Activated CD4-positive, CD25-positive, alpha-beta regulatory T cell (primary cell): Measurements from ENCODE around the gene FOXP1.
A peak's percentile ranks its signal among the peaks of the same experiment; 100 is the strongest.
"Not testable (repeated sequence)": the region's sequence is repeated elsewhere in the genome, so short reads cannot be mapped to it uniquely, and the experiment has no call there.

ENCODE experiments used
- DNase-seq, 4 experiments: peaks; one replicate each; lab custom pipeline; 2025; lab: John Stamatoyannopoulos, UW

Gene FOXP1

DNA sequence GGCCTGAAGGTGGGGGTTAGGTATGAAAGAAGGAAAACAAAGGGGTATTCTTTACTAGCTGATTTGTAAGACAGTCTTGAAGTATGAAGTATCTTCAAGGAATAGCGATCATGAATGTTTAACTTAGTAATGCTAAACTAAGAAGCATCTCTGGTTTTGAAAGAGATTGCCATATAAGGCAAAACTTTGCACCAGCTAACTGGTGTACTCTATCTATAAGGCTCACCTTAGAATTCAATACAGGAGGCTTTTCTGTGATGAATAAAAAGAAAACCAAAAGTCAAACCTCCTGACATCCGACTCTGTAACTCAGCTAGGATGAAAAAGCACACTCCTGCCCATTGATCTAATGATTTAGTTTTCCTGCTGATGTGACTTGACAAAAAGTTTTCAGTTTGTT is 54.7 kb downstream of the FOXP1 start:
- no peak for DNase-seq

DNA sequence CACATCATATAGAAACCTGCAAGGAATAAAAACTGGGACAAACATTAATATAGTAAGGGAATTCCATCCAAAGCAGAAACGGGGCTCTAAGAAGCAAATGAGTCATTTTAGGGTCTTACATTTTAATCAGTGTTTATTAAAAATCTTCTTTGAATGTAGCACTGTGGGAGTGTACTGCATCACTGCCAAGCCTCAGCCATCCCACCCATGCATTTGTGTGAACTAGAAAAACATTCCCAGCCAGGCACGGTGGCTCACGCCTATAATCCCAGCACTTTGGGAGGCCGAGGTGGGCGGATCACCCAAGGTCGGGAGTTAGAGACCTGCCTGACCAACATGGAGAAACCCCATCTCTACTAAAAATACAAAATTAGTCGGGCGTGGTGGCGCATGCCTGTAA is 57.1 kb downstream of the FOXP1 start:
- DNase-seq, result not testable (repeated sequence)

DNA sequence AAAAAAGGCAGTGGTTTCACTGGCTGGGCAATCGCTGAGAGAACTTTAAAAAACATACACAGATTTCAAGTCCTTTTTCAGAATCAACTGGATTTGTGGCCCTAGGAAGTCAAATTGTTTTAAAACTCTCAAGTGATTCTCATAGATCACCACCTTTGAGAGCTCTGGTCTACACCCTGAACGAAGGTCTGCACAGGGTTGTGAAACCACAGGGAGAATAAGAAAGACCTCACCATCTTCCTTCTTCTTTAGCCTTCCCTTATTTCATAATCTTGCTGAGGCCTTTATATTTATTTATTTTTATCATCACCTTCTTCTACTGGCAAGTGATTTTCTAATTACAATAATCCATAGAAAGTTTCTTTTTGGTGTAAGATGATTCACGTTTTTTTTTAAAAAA is 58.1 kb downstream of the FOXP1 start:
- no peak for DNase-seq

DNA sequence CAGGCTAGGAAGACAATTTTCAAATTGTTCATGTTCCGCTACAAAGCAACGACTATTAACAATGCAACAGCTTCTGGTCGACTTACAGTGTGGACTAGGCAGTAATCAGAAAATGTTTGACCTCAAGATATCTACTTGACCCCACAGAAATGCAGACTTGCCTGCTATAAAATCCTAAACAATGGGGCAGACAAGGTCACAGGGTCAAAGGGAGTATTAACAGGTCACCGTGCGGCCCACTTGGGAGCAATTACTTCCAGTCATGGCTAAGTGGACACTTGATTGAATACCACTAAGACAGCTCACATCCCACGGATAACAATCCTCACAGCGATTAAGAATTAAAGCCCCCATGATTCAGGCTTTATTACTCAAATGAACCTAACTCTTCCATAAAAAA is 58.9 kb downstream of the FOXP1 start:
- DNase-seq, result no peak

DNA sequence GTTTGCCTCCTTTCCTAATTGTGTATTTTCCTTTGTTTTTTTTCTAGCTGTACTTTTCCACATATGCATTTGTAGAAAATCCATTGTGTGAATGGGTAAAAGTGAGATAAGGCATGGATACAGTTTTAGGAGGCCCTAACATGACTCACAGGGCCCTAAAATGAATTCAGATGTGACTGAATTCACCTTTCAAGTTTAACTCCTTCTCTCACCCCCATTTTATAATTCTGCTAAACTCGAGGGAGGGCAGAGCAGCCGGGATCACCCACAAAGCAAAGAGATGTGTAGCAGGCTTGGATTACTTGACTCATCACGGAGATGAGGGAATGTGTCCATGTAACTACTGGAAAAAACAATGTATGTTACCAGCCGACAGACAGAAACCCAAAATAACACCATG is 59.9 kb downstream of the FOXP1 start:
- no peak for DNase-seq

DNA sequence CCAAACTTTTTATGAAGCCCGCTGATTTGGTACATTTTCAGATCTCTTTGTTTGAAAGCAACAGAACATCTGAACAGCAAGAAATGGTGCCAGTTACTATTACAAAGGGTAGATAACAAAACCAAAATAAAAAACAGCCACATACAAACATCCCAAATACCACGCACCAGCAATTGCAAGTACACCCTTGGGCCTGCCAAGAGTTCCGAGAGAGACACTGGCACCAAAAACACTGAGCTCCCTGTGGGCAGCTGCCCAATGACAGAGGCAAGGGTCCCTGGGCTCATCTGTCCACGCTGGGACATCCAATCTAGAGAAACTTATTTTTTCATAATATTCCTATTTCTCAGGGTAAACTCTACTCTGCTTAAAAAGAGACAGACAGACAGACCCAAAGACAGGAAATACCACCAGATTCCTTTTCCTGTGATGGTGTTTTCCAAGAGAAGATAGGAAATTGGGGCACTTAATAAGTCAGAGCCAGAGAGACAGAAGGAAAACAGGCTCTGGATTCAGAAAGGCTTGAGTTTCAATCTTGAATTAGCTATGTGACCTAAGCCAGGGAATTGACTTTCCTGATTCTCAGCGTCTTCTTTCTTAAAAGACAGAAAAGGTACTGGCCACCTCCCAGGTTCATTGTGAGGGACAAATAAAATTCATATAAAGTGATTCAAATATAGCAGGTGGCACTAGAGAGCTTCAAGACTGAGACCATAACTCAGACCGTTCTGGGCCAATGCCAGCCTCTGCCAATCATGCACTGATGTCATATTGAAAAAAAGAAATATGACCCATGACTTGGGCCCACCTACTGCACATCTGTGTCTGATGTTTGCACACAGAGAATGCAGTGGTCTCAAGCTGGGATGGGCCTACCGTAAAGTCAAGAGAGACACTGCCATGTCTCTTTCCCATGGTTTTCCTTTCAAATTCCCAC is 61.3 kb downstream of the FOXP1 start:
- DNase-seq, result no peak

DNA sequence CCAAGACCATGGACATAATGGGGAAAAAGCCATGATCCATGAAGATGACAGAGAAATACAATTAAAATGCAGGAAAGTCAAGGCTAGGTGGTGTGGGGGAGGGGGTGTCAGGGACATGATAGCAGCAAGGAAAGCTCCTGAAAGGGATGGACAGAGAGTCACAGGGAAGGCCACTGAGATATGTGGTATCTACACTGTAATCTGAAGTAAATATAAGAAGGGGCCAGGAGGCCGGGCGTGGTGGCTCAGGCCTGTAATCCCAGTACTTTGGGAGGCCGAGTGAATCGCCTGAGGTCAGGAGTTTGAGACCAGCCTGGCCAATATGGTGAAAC is 62.5 kb downstream of the FOXP1 start:
- no peak for DNase-seq

DNA sequence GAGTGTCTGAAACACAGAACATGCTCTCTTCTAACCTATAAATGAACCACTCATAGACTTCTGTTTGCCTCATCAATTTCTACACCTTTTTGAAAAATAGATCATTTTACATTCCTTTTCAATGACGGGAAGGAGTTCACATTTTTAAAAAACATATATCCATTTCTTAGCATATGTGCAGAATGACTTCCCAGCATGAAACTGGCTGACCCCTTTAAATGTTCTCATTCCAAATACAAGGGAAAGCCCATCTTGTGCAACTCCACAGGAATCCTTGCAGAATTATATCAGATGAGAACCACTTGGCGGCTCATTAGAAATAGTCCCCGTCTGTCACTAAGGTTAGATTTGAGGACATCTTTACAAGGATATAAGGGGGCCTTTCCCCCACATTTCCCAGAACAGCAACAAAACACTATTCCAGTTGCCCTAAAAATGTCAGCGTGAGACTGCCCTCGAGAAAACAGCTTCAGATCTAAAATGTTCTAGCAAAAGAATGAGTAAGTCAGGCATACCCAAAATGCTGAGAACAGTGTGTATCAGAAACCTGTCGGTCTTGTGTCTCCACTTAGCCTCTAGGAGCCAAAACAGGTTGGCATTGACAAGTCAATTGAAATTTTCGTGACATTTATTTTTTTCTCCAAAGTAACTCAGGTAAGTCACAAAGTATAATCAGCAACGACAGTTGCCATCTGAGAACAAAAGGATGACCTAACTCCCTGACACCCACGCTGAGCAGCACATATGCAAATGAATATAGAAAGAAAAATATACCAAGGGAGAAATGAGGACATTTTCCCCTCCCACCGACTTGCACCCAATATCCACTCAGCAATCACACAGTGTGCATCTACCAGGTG is 63.1 kb downstream of the FOXP1 start:
- no peak for DNase-seq

DNA sequence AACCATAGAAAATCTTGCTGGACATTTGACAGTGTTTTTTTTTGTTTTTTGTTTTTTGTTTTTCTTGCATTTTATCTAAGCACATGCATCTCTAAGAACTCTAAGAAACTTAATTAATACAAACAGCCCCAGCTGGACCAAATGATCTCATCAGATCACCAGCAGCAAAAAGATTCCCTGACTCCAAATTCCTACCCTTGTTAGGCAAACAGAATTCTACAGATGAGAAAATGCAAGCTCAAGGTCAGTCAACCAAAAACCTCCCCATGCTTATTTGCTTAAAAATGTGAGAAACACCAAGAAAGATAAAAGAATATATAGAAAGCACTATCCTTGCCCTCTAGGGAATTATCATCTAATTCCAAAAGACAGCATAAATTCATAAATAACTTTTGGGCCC is 65.4 kb downstream of the FOXP1 start:
- DNase-seq, result no peak

DNA sequence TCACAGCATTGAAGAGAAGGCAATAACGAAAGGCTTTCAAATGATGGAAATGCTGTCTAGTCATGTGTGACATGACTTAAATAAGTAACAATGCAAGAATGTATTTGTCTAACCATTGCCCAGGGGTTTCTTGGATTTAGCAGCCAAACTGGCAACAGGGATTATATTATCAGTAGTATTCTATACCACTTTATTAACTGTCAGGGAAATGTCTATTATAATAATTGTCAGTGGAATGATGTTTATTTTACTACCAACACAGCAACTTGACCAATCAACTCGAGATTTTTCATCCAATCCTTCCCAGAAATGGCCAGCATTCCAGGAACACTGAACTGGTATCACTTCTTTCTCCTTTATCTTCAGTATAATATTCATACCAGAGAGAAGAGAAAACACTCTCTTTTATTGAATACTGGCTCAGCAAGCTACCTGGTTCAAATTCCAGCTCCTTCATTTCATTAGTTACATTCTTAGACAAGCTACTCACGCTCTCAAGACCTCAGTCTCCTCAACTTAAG is 66.2 kb downstream of the FOXP1 start:
- DNase-seq, result no peak

DNA sequence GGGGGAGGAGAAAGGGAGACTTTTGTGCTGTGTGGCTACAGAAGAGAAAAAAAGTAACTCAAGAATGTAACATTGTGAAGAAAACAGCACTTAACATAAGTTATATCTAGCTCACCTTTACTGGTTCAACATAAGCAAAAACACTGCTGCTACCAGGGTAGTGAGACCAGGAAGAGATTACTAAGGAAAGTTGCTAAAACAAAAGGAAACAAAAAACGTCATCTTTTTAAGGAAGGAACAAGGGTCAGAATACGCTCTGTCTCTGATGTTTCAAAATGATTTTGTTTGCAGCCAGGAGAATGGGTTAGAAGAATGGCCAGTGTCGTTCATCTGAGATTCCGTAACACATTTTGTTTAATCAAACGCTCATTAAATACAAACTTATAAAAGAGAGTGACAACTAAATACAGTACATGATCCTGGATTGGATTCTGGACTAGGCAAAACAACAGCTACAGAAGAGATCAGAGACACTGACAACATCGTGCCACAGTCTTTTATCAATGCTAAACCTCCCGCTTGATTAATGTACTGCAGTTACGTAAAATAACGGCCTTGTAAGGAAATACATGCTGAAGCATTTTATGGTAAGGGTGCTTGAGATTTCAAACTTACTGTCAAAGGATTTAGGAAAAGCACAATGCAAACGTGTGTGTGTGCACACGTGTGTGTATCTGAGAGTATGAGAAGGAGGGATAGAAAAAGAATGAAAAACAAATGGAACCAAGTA is 67.7 kb downstream of the FOXP1 start:
- no peak for DNase-seq

DNA sequence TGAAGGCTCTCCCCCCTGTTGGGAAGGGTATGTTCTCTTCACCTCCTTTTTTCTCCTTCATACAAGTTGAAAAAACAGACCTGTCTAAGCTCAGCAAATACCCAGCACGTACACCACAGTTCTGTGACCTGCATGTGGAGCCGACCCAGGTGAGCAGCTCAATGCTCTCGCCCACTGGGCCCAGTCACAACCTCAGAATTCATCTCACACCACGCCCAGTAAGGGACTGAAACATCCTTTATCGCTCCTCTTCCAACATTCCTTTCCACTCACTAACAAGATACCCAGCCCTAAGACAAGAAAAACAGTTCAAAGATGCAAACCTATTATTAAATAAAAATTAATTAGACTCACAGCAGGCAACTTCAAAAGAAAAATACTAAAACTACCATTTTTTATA is 68.9 kb downstream of the FOXP1 start:
- DNase-seq, result no peak

DNA sequence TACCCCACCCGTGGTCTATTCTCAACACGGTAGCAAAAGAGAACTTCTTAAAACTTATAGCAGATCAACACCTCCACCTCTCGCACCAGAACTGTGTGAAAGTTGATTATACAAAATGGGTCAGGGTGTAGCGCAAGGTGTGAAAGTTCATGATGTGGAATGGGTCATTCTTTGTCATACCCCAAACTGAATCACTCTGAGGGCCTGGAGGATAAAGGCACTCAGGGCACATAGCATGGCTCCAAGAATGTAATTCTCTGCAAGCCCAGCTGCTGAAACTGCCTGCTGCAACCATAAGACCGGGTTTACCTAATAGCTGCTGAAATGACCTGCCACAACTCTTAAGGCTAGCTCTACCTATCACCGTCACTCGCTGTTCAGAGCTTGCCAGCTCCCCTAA is 70.0 kb downstream of the FOXP1 start:
- no peak for DNase-seq

DNA sequence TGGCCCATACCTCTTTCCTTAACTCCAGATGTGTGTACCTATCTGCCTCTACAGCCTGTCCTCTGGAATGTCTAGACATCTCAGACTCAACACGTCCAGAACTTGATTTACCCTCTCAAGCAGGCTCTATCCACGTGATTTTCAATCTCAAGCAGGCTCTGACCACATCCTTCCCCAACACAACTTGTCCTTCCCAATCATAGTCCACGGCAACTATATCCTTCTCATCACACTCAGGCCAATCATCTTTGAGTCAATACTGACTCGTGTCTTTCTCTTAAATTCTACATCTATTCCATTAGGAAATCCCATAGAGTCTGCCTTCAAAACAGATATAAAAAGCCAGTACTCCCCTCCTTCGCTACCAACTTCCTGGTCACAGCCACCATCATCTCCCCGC is 70.4 kb downstream of the FOXP1 start:
- DNase-seq, result no peak

DNA sequence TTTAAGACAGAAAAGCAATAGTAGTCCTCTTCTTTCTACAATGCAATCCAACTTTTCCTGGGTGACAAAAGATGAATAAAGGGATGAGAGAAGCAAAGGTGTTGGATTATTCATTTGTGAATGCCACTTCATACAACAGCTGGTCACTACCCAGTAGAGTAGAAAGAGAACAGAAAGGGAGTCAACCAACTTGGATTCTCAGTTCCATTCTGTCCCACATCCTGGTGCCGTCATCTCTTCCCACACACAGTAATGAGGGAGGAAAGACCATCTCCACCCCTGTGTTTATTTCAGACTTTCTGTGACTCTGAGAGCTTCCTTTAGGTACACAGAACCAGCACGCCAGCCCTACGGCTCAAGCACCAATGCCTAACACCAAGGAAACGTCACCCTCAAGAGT is 71.0 kb downstream of the FOXP1 start:
- no peak for DNase-seq

DNA sequence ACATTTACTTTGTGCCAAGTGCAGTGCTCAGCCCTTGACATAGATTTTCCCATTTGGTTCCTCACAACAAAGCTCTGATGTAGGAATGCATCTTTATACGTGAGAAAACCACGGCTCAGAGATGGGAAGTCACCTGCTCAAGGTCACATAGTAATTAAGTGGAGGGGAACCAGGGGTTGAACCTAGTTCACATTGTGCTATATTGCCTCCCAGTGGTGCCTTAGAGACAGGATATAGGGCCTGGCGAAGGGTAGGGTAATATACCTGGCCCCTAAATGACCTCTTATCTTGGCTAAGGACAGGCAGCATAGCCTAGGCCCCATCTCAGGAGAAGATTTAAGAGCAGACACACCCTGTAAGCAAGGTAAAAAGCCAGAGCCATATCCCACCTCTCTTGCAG is 71.5 kb downstream of the FOXP1 start:
- DNase-seq, result peak in 2 of 4 experiments; percentile 4 to 12

DNA sequence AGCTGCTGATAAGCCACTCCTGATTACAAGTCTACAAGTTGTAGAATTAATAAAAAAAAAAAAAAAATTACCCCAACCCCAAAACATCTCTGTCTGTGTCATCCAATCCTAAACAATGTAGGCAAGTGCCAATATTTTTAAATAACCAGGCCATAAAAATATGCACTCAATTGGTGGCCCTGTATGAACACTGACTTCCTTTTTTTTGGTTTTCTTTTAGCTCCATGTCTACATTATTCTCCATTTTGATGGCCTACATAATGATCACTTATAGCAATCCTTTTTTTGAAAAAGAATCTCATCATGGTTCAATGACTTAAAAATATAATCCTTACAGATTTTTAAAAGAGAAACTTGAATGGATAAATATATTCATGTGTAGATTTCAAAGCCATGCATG is 72.1 kb downstream of the FOXP1 start:
- no peak for DNase-seq

DNA sequence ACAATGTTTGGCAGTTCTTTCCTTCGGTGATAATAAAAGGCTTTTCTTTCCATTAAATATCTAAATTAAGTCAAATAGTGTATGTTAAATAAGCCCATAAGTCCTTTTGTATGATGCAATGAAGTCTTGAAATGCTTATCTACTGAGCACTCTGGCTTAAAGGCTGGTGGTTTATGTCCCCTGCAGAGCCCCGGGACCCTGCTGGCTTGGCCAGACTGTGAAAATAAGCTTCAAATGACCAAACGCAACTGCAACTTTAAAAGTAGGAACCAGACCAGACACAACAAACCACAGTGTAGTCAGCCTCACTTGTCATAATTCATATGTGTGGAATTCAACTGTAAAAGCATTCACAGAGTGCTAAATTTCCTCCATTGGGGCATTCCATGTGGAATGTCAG is 72.5 kb downstream of the FOXP1 start:
- no peak for DNase-seq

DNA sequence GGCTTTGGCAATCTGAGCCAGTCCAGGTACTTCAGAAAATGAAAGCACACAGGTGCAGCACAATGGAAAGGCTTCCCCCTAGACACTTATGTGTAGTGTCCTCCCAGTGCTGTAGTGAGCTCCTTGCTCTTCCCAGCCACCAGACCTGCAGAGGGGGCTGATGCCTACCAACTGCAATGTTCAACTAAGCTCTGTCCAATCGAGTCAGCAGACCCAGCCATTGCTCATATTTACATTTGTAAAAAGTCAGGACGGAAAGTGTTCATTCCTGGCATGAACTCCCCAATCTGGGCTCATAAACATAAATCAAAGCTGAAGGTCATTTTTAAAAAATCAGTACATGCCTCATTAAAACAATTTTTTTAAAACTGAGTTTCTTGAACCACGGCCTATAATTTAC is 73.0 kb downstream of the FOXP1 start:
- DNase-seq, result no peak

DNA sequence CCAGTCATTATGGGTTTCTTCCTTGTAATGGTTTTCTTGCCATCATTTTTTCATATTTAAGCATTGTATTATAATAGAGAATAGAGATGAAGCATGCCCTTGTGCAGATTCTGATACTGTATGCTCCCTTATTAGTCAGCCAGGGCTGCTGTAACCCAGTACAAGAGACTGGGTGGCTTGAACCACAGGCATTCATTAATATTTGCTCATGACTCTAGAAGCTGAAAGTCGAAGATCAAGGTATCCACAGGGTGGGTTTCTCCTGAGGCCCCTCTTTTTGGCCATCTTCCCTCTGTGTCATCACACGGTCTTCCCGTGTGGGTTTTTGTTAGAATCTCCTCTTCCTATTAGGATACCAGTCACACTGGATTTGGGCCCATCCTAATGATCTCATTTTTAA is 74.5 kb downstream of the FOXP1 start:
- DNase-seq, result no peak

DNA sequence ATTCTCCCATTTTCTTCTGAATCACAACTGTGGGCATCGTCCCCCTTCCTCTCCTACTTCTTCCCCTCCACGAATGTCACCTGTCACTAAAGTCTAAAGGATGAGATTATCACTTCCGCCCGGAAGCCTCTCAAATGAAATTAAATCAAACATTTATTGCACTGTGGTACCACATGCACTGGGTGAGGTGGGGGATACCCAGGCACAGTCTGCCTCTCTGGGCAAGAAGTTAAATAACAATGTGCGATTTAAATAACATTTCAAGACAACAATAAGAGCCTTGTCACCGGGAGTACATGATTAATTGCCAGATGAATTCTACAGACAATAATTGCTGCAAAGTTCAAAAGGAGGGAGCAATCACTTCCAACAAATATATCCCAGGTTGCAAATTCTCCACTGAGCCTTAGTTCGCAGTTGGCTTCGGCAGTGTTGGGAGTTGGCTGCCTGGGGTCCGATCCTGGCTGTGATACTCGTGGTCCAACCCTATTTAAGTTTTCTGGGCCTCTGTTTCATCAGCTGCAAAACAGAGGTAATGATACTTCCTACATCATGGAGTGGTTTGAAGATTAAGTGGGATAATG is 77.7 kb downstream of the FOXP1 start:
- DNase-seq, result no peak
